ENCODE measurements around the gene TUBGCP6. TPM values are rescaled to one million over a fixed set of nuclear protein-coding genes. Genes with fewer than 3 reads are reported as not detected.
A peak's percentile ranks its signal among the peaks of the same experiment; 100 is the strongest.

Gene TUBGCP6
- total and polyA plus RNA-seq, 2 experiments from 2014 or later, result 32.6 to 46.1 TPM

- Histone ChIP-seq H3K4me3 (peak overlapping the region; percentile 82), H3K27me3 (no peaks in the 10 kb centered on the region), H3K36me3 (peaks cover under 1% of the 10 kb centered on the region), H3K4me1 (ENCODE audit: low read depth) (peaks cover 7% of the 10 kb centered on the region), H3K9me3 (ENCODE audit: low read depth) (no peaks in the 10 kb centered on the region), H3K27ac (no peak overlapping the region)
- no peak for TF ChIP-seq CTCF (IDR thresholded peaks at IDR 0.05; ENCODE audit: low read depth, low read length)
- no peak for DNase-seq (ENCODE audit: low read depth in 1 of 2, low spot score in 1 of 2)
These were observed 6.8 kb upstream of the TUBGCP6 start for GRCh38 chr22:50251477-50252081.

GRCh38 chr22:50250555-50251476 is 6.0 kb upstream of the TUBGCP6 start, which contains the start of gene HDAC10:
Gene HDAC10 (minus strand): TSS chr22:50251265. CDS start chr22:50251032, 233 bp downstream.
- Histone ChIP-seq H3K4me3 (peak within 1 kb of the TSS; percentile 82), H3K36me3 (peaks cover 6% of the 10 kb centered on the region), H3K9me3 (ENCODE audit: low read depth) (no peaks in the 10 kb centered on the region), H3K27ac (peak within 1 kb of the TSS; percentile 74), H3K27me3 (no peaks in the 10 kb centered on the region), H3K4me1 (ENCODE audit: low read depth) (peaks cover 8% of the 10 kb centered on the region)
- TF ChIP-seq CTCF (IDR thresholded peaks at IDR 0.05; ENCODE audit: low read depth, low read length), result no peak
- peak; percentile 87 to 91 for DNase-seq (ENCODE audit: low read depth in 1 of 2, low spot score in 1 of 2)

GRCh38 chr22:50250249-50250554 is 5.4 kb upstream of the TUBGCP6 start:
- H3K4me3 ChIP-seq, result peak overlapping the region; percentile 82
- TF ChIP-seq CTCF (IDR thresholded peaks at IDR 0.05; ENCODE audit: low read depth, low read length), result no peak
- no peak overlapping the region for H3K27ac ChIP-seq
- DNase-seq (ENCODE audit: low read depth in 1 of 2, low spot score in 1 of 2), result no peak
- peaks cover 12% of the 10 kb centered on the region for H3K4me1 ChIP-seq (ENCODE audit: low read depth)
- H3K36me3 ChIP-seq, result peaks cover 6% of the 10 kb centered on the region
- no peaks in the 10 kb centered on the region for H3K27me3 ChIP-seq
- no peaks in the 10 kb centered on the region for H3K9me3 ChIP-seq (ENCODE audit: low read depth)

GRCh38 chr22:50249341-50250248 is 4.8 kb upstream of the TUBGCP6 start:
- no peak overlapping the region for H3K4me3 ChIP-seq
- peaks cover 12% of the 10 kb centered on the region for H3K4me1 ChIP-seq (ENCODE audit: low read depth)
- TF ChIP-seq CTCF (IDR thresholded peaks at IDR 0.05; ENCODE audit: low read depth, low read length), result no peak
- no peak for DNase-seq (ENCODE audit: low read depth in 1 of 2, low spot score in 1 of 2)
- no peaks in the 10 kb centered on the region for H3K27me3 ChIP-seq
- no peaks in the 10 kb centered on the region for H3K9me3 ChIP-seq (ENCODE audit: low read depth)
- no peak overlapping the region for H3K27ac ChIP-seq
- H3K36me3 ChIP-seq, result peaks cover 6% of the 10 kb centered on the region

Measured in cardiac muscle cell (in vitro differentiated cells and primary cell).